ENCODE data around the gene CCDC121. TPM values are rescaled to one million over a fixed set of nuclear protein-coding genes. Genes with fewer than 3 reads are reported as not detected.

CCDC121 gene
- total RNA-seq, 2 donors from 2014 or later: 2.8 to 2.9 TPM

DNA sequence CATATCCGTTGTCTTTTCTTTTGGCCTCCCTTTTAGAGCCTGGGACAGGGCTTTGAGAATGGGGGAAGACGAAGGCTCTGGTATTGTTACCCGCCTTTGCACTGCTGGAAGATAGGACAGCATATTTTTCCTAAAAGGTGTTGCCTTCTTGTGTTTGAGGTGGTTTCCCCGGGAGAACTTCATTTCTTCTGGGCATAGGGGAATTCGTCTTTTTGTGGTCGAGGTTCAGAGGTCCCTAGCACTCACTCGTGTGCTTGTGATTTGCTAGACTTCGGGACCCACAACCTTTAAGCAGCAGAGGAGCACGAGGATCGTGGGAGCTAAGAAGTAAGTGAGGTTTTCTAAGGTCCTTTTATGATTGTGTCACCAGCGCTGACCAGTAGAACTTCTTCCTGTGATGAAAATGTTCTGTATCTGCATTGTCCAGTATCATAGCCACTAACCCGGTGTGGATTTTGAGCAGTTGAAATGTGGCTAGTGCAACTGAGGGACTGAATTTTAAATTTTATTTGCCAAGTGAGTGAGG, 45.4 kb downstream of the CCDC121 start:
- Histone ChIP-seq H3K4me1 (no peaks in the 10 kb centered on the region), H3K36me3 (no peaks in the 10 kb centered on the region), H3K4me3 (peak overlapping the region; percentile 58), H3K9ac (ENCODE audit: low read depth in 2 of 2, low read length in 2 of 2) (peak overlapping the region; percentile 44 to 84), H3K27ac (peak overlapping the region; percentile 41), H3K27me3 (no peaks in the 10 kb centered on the region), H3K9me3 (no peaks in the 10 kb centered on the region)
- no peak for DNase-seq
- intact Hi-C loops (cut with DNase I): no loop called here
- TF ChIP-seq CTCF (IDR thresholded peaks at IDR 0.05): no peak

- Histone ChIP-seq H3K27ac (peak within 1 kb of the TSS; percentile 41), H3K36me3 (no peaks in the 10 kb centered on the region), H3K9ac (ENCODE audit: low read depth in 2 of 2, low read length in 2 of 2) (peak within 1 kb of the TSS; percentile 44 to 84), H3K27me3 (no peaks in the 10 kb centered on the region), H3K4me1 (no peaks in the 10 kb centered on the region), H3K4me3 (peak within 1 kb of the TSS; percentile 58), H3K9me3 (no peaks in the 10 kb centered on the region)
- TF ChIP-seq CTCF (IDR thresholded peaks at IDR 0.05): no peak
- intact Hi-C loops (cut with DNase I): no loop called here
- peak; percentile 85 for DNase-seq
Observed at GRCh38 chr2:27582695-27583389, 46.0 kb downstream of the CCDC121 start, which contains the start of gene ZNF512. Gene ZNF512 (plus strand): TSS chr2:27583042. CDS start chr2:27583113, 71 bp downstream.

GRCh38 chr2:27582129-27582694, 46.6 kb downstream of the CCDC121 start:
- no peak for DNase-seq
- Histone ChIP-seq H3K4me3 (peak overlapping the region; percentile 58), H3K36me3 (no peaks in the 10 kb centered on the region), H3K9ac (ENCODE audit: low read depth in 2 of 2, low read length in 2 of 2) (peak overlapping the region in 1 of 2 donors; percentile 84), H3K4me1 (no peaks in the 10 kb centered on the region), H3K27me3 (no peaks in the 10 kb centered on the region), H3K27ac (peak overlapping the region; percentile 41), H3K9me3 (no peaks in the 10 kb centered on the region)
- intact Hi-C loops (cut with DNase I): no loop called here
- TF ChIP-seq CTCF (IDR thresholded peaks at IDR 0.05): no peak

DNA sequence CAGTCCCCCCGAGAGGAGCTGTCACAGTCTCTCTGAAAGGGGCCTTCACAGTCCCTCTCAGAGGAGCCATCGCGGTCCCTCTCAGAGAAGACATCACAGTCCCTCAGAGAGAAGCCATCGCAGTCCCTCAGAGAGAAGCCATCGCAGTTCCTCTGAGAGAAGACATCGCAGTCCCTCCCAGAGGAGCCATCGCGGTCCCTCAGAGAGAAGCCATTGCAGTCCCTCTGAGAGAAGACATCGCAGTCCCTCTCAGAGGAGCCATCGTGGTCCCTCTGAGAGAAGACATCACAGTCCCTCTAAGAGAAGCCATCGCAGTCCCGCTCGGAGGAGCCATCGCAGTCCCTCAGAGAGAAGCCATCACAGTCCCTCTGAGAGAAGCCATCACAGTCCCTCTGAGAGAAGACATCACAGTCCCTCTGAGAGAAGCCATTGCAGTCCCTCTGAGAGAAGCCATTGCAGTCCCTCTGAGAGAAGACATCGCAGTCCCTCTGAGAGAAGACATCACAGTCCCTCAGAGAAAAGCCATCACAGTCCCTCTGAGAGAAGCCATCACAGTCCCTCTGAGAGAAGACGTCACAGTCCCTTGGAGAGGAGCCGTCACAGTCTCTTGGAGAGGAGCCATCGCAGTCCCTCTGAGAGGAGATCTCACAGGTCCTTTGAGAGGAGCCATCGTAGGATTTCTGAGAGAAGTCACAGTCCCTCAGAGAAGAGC, 47.2 kb downstream of the CCDC121 start:
- intact Hi-C loops (cut with DNase I): no loop called here
- no peaks in the 10 kb centered on the region for H3K27me3 ChIP-seq
- H3K9ac ChIP-seq (ENCODE audit: low read depth in 2 of 2, low read length in 2 of 2): no peak overlapping the region
- H3K27ac ChIP-seq: peak overlapping the region; percentile 41
- no peak for TF ChIP-seq CTCF (IDR thresholded peaks at IDR 0.05)
- no peaks in the 10 kb centered on the region for H3K9me3 ChIP-seq
- H3K4me1 ChIP-seq: no peaks in the 10 kb centered on the region
- H3K4me3 ChIP-seq: no peak overlapping the region
- H3K36me3 ChIP-seq: no peaks in the 10 kb centered on the region
- DNase-seq: no peak

Other genes starting within 250 kb of the CCDC121 start
- gene ZNF513, start 248.3 kb downstream of the CCDC121 start, total RNA-seq: 10 to 100 TPM; 21.7 to 24.5 TPM
- 100 to 1,000 TPM in 1 of 2 donors, 10 to 100 TPM in 1; 63.0 to 119 TPM for gene PPM1G, start 219.4 kb downstream of the CCDC121 start, total RNA-seq
- 10 to 100 TPM; 69.6 to 87.7 TPM for gene NRBP1, start 200.4 kb downstream of the CCDC121 start, total RNA-seq
- 100 to 1,000 TPM in 1 of 2 donors, 10 to 100 TPM in 1; 91.8 to 147 TPM for gene KRTCAP3, start 186.6 kb downstream of the CCDC121 start, total RNA-seq
- gene IFT172, start 139.3 kb downstream of the CCDC121 start, total RNA-seq: 10 to 100 TPM; 34.7 to 52.6 TPM
- 1 to 10 TPM in 1 of 2 donors, under 1 TPM in 1; 0.64 to 1.1 TPM for gene FNDC4, start 133.8 kb downstream of the CCDC121 start, total RNA-seq
- under 1 TPM; 0.22 to 0.40 TPM for gene GCKR, start 132.2 kb downstream of the CCDC121 start, total RNA-seq
- 10 to 100 TPM; 13.8 to 14.6 TPM for gene ZNF512, start 46.0 kb downstream of the CCDC121 start, total RNA-seq
- gene GPN1, start within 50 bp of the CCDC121 start, total RNA-seq: 10 to 100 TPM; 23.4 to 27.6 TPM
- gene SUPT7L, start 34.6 kb upstream of the CCDC121 start, total RNA-seq: 10 to 100 TPM; 20.8 to 23.9 TPM
- 10 to 100 TPM; 16.1 to 17.1 TPM for gene SLC4A1AP, start 34.9 kb upstream of the CCDC121 start, total RNA-seq
- gene MRPL33, start 142.7 kb upstream of the CCDC121 start, total RNA-seq: 10 to 100 TPM; 56.5 to 63.7 TPM